ENCODE measurements around the gene NLRC4.

Gene NLRC4

GRCh38 chr2:32189011-32189410, 75.7 kb downstream of the NLRC4 start (continued):
- TF ChIP-seq SNAI2 (CRISPR knock-in tag; IDR thresholded peaks at IDR 0.05): no peak

- no peak for ATAC-seq
- TF ChIP-seq ZFP3 (CRISPR knock-in tag; IDR thresholded peaks at IDR 0.05) (no peak), PPARA (CRISPR knock-in tag; IDR thresholded peaks at IDR 0.05; ENCODE audit: borderline replicate concordance) (no peak), TCF4 (CRISPR knock-in tag; IDR thresholded peaks at IDR 0.05; ENCODE audit: borderline replicate concordance) (no peak), RARB (CRISPR knock-in tag; IDR thresholded peaks at IDR 0.05) (no peak)
These were observed 82.0 kb downstream of the NLRC4 start for GRCh38 chr2:32182667-32183066.
